K562 (cell line): ENCODE data around the gene HTR3C.
"Not testable (repeated sequence)": the region's sequence is repeated elsewhere in the genome, so short reads cannot be mapped to it uniquely, and the experiment has no call there.

Source experiments
- EZH2 ChIP-seq: IDR thresholded peaks from 2 replicates; pipeline ENCODE4 v1.6.1; 2012; ENCODE audit warnings: low read depth, mild to moderate bottlenecking, inconsistent platforms, low read length, borderline replicate concordance
- FOXJ2 ChIP-seq: fragments of 200-800 bp; sonication (Bioruptor generic); IDR thresholded peaks from 2 replicates; pipeline ENCODE4 v1.6.1; 2016; ENCODE audit warnings: missing genetic modification characterization, missing compliant biosample characterization
- FOXM1 ChIP-seq, 2 experiments: fragments of 450-650 bp in 1 of 2; sonication (generic) in 1 of 2; formaldehyde crosslinking in 1 of 2; IDR thresholded peaks; 2 replicates each; pipeline versions ENCODE4 v1.6.1 to v1.9.0; 2017 to 2022; ENCODE audit warnings: low read depth in 2 of 2, mild to moderate bottlenecking in 2 of 2, missing genetic modification reagents in 1 of 2, moderate library complexity in 1 of 2
- POLR2A ChIP-seq: fragments of 450-650 bp; conservative IDR thresholded peaks from 2 replicates; pipeline ENCODE4 v1.6.1; 2016
- POLR2AphosphoS2 ChIP-seq: IDR thresholded peaks from 2 replicates; pipeline ENCODE4 v1.6.1; 2012; ENCODE audit warnings: low read length, improper control_type of control experiment

DNA sequence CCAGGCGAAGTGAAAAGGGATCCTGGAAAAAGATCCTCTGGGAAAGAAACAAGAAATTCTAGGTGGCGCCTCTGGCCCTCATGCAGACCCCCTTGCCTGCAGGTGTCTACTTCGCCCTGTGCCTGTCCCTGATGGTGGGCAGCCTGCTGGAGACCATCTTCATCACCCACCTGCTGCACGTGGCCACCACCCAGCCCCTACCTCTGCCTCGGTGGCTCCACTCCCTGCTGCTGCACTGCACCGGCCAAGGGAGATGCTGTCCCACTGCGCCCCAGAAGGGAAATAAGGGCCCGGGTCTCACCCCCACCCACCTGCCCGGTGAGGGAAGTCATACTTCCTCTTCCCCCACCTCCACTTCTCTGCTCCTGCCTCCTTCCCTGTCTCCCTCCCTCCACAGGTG lies 14.5 kb upstream of the HTR3C start:
- TF ChIP-seq FOXM1 (IDR thresholded peaks at IDR 0.05; ENCODE audit: low read depth); FOXM1 (CRISPR knock-in tag; IDR thresholded peaks at IDR 0.05; ENCODE audit: low read depth); POLR2AphosphoS2; POLR2A; EZH2; FOXJ2 (tag): not testable (repeated sequence)
